Fibroblast of skin of right quadriceps (primary cell): ENCODE results near the gene FGGY.

Source experiments
- DNase-seq: peaks from one replicate; pipeline ENCODE4 v3.0.0-alpha.2; 2013

FGGY gene

GRCh38 chr1:59417406-59417805 is 120.5 kb downstream of the FGGY start:
- no peak for DNase-seq

GRCh38 chr1:59418363-59419144 is 121.7 kb downstream of the FGGY start:
- peak; percentile 18 for DNase-seq

DNA sequence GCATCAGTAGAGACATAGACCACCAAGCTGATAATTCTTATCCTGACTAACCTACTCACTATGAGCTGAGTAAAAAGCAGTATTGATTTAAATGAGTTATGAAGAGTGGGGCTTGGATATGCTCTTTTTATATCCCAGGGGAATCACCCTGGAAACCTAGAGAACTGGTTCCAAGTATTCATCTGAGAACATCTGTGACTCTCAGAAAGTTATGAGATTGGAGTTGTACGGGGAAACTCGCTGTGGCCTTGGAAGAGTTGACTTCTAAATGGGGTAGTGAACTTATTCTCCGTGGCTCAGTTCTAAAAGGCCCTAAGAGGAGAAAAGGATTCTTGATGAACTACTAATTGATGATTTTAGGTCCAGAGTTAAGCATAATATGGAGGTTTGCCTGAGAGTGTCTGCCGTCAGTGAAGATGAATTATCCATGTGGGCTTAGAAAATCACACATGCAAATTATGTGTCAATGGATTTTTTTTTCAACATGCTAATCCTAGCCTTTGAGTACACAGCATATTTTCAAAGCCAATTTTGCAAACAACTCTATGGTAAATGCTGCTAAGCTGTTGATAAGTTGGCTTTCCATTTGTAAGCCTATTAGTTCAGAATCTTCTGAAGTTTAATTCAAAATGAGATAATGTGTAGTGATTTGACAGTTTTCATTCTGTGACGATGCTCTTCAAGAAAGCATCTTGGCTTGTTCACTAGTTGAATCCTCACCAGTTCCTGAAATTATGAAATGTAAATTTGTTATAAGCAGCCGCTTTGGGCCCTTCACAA is 122.7 kb downstream of the FGGY start:
- no peak for DNase-seq

DNA sequence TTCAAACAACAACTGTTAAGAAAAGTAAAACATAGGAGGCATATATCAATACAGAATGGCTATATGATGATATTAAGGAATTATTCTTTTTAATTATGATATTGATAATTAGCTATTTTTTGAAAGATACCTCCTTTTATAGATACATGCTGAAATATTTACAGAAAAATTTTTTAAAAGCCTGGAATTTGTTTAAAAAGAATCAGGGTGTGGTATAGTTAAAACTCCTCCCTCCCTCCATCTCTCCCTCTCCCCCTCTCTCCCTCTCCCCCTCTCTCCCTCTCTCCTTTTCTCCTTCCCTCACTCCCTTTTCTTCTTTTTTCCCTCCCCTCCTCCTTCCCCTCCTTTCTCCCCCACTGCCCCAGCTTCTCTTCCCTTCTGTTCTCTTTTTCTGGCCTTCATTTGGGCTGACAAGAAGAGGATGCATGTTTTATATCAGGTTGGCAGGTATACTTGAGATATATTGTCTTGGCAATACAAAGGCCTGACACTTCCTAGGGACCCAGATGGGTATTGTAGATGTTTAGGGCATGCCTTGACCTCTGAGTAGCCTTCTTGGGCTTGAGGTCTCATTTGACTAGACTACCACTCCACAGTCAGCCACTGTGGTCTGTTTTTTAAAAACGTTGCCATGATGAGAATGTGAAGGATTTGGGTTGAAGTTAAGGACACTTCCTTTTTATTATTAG is 124.5 kb downstream of the FGGY start:
- DNase-seq, result no peak

DNA sequence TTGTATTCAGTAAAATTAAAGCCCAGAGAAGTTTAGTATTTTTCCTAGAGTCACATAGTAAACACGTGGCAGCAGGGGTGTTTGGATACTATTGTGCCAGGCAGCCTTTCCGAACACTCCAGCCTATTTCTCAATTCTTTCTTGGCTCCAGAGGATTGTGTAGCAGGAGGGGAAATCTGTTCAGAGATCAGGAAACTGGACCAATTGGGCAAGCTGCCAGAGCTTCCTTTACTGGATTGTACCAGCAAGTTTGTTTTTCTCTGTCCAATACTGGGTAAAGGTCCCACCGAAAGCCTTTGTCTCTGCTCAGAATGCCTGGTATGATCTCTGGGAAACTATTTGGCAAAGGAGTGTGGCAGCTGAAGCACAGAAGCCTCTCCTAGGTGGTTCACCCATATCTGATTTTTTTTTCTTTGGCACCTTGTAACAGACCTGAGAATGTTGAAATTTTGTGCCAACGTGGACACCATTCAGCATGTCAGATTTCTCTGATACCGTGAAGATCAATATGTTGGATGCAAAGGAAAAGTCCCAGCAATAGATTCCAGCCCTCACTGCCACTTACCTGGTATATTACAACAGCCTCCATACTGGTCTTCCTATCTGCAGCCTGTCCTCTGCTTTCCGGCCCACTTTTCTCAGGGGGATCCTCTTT is 126.2 kb downstream of the FGGY start:
- DNase-seq, result peak; percentile 16

DNA sequence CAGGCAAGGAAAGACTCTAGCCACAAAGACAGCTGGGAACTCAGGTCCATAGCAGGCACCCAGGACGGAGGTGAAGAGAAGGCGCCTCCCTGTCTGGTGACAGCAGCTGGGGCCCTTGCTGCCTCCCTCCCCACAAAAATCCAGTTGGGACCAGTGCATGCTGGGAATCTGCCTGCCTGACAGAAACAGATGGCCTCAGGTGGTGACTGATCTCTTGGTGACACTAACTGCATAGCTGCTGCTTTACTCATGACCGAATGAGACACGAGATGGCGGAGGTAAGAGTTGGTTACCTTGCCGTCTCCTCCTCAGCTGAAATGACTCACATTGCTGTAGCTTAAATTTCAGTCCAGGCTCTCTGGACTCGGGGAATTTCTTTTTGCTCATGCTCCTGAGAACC is 130.3 kb downstream of the FGGY start:
- peak; percentile 78 for DNase-seq

DNA sequence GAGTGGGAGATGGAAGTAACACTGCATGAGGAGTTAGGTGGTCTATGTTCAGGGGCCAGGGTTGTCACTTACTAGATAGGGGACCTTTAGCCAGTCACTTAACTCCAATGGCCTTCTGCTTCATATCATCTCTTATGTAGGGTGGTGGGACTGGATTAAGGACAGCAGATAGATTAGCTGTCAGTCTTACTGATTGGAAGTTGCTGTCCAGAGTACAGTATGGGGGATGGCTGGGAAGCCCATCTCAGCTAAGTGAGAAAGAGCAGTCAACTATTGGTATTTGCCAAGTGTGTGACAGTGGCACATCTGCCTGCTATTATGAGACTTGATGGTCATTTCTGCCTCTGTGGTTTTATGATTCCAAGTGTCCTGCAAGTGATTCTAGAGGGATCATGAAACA is 130.9 kb downstream of the FGGY start:
- DNase-seq, result no peak

DNA sequence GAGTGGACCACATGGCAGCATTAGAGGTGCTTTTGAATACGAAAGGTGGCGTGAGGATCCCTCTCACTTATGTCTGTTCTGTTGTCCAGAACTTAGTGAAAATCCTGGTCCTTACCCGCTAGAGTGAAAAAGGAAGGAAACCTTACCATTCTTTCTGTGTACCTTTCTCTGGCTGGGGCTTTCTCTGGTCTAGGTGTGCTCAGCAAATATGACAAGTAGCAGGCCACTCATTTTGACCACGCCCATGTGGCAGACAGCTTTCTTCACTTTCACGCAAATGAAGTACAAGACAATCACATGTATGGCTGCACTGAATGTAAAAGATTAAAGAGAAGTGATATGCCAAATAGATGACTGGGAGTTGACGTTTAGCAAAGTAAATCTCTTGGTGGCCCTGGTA is 131.9 kb downstream of the FGGY start:
- no peak for DNase-seq

DNA sequence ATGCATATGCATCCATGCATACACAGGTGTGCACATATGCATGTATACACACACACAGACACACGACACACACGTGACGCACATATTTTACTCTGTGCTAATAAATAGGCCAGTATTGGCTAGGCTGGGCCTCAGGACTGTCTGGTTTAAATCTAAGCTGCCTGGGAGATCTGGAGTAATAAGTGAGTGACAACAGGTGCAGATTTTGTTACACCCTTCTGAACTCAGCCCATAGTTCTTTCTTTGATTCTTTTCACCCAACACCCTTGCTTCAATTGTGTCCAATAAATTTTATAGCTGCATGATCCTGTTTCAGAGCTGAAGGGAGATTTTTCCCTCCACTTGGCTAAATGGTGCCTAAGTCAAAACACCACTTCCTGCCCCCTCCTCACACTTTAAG is 132.8 kb downstream of the FGGY start:
- DNase-seq, result no peak

DNA sequence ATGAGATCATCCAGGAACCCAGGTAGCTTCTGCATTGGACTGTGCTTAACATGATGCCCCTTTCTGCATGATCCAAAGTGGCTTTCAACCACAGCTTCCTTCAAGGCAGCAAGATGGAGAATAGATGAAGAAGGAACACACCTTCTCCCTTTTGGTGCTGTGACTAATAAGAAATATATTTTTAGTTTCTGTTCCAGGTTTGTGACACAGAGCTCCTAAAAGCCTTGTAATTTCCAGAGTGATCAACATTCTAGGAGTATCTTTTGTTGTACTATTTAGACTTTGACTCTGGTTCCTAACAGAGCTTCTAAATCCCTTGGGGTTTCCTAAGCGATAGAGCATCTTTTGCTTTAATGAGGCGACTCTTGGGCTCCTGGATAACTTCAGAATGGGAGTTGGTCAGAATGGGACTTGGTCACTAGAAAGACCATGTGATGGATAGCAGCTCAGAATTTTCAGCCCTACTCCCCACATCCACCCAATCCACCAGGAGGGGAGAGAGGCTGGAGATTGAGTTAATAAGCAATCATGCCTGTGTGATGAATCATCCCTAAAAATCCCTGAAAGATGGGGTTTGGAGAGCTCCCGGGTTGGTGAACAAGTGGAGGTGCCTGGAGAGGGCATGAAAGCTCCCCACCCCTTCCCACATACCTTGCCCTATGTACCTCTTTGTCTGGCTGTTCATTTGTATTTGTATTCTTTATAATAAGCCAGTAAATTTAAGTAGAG is 134.8 kb downstream of the FGGY start:
- DNase-seq, result peak; percentile 51

DNA sequence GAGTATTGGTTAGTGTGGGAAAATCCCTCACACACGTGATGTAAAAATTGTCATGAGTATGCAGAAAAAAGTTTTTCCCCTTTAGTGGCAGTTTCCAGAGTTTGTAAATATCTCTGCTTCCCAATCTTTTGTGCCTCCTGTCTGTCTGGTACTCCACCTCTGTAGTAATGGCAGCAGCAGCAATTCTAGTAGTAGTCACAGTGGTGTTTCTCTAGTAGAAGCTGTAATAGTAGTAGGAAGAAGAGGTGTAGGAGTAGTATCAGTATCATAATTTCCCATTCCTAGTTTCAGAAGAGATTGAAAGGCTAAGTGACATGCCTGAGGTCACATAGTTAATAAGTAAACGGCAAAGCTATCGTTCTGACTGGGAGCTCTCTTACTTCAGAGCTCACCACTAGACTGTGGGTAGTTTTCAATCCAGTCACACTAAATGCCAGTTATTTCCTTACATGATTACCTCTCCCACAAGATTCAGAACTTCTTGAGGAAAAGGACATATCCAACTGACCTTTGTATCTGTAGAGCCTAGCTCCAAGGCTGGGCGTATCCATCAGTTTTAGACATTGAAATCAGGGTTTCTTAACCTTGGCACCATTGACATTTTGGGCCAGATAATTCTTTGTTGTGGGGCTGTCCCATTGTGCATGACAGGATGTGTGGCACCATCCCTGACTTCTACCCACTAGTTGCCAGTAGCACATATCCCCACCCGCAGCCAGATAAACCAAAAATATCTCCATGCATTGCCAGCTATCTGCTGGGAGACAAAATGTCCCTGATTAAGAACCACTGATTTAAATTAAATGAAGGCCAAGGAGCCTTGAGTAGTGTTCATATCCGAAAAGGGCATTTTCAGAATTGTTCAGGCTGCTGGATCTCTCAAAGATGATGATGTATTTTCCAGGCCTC is 135.9 kb downstream of the FGGY start:
- no peak for DNase-seq

- DNase-seq, result peak; percentile 71
Observed at GRCh38 chr1:59433440-59433813, 136.5 kb downstream of the FGGY start.

GRCh38 chr1:59434336-59434735 is 137.4 kb downstream of the FGGY start:
- peak; percentile 68 for DNase-seq

GRCh38 chr1:59436637-59437036 is 139.7 kb downstream of the FGGY start:
- DNase-seq, result no peak

DNA sequence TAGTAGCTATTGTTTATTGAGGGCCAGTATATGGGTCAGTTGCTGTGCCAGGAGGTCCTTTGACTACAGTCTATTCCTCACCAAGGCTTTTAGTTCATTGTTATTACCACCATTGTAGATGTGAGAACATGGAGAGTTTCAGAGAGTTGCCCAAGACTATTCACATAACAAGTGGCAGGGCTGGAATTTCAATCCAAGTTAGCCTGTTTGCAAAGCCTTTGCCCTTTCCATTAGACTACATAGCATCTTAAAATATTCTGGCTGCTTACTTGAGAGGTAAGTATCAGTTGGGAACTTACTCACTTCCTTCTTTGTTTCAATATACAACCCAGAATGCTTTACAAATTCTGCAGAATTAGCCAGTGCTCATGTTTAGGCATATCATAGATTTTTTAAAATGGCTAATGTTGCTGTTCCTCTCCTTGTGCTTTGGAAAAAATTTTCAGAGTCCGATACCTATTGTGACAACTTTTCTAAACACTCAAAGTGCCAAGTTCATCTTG is 141.2 kb downstream of the FGGY start:
- DNase-seq, result no peak

DNA sequence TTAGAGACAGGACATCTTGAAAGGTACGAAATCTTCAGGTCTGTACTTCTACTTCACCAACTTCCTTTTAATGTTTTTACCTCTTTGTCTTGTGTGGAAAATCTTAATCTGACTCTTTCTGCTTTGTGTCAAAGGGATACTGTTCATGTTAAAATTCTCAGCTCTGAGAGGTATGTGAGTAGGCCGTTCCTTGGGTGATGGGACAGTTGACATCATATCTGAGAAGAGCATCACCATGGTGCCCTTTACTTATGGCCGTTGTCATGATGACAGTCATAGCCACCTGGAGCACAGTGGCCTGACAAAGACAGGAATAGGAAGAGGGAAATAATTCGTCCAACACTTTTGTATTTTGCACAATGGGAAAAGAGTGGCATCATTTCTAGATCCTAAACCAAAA is 145.6 kb downstream of the FGGY start:
- no peak for DNase-seq

- peak; percentile 60 for DNase-seq
Observed at GRCh38 chr1:59443310-59443709, 146.4 kb downstream of the FGGY start.

- no peak for DNase-seq
Observed at GRCh38 chr1:59444520-59444919, 147.6 kb downstream of the FGGY start.

- DNase-seq, result no peak
Observed at GRCh38 chr1:59445040-59445439, 148.1 kb downstream of the FGGY start.

DNA sequence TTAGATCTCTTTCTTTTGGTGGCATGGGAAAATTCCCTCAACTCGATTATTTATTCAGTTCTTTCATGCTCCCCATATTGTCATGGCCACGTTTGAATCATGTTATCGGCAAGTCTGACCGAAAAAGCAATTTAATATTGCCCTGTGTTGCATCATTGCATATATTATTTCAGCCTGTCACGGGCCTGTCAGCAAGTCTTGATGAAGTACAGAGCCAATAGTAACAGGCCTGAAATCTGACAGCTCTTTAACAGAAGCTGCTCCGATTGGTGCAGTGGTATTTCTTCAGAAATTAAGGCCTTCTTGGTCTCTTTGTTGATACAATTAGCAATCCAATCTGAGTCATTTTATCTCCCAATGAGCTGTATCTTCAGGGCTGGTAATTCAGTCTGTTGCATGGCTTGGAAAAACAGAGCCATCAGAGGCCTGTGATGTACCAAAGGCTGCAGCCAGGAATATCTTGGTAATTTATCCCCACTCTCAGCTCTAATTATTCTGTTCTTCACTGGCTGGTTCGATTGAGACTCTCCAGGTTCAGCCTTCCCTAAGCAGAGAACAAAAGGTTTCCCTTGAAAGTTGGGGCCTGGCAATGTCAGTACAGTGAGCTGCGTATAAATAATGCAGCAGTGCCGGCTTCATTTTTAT is 149.5 kb downstream of the FGGY start:
- DNase-seq, result peak; percentile 97

DNA sequence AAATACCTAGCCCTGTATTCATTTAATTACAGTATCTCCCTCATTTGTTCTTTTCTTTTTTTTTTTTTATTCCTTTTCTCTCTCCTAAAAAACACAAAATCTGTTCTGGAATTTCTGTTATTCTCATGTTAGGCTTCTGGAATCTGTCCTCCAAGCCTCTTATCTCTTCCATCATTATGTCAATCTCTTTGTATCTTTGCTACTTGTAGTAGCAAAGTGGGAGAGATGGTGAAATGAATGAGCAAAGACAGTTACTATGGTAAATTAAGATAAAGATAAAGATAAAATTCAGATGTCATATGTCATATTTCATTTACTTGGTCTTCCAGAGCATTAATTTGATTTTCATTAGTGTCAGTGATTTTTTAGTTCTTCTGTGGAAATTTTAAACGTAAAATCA is 155.1 kb downstream of the FGGY start:
- DNase-seq, result no peak
